CD4-positive, alpha-beta T cell treated with Interleukin-10 for 1 hour (primary cell): ENCODE data around the gene CDK4.
"Not testable (repeated sequence)": the region's sequence is repeated elsewhere in the genome, so short reads cannot be mapped to it uniquely, and the experiment has no call there.

Experiments
- DNase-seq: peaks from one replicate; pipeline ENCODE4 v3.0.0-alpha.2; 2020

CDK4 gene

DNA sequence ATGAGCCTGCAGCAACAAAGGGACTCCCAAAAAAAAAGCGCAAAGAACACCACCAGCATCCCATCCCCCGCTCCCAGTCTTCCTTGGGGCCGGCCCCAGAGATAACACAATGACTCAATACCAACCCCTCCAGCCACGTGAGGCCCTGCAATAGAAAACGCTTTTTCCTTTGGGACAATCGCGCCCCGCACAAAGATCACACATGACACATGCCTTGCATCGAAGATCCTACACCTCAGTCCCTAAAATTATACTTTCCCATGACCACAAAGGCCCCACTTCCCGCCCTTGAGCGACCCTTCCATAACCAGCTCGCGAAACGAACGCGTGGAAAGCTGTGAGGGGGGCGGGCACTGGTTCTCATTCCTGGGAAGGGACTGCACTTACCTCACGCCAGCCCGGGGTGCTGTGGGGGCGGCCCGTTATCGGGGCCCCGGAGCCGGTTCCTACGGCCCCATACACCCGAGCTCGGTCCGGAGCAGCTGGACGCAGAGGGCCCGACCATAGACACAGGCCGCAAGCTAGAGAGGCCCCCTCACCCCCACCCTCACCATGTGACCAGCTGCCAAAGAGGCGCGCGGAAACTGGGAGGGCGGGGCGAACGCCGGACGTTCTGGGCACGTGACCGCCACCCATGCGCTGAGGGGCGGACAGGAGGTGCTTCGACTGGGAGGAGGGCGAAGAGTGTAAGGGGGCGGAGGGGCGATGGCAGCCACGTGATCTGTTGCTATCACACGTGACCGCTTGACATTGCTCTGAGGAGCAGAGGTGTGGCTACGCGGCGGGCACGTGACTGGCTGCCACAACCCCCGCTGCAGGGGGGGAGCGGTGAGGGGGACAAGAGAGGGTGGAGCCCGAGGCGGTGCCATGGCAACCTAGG, at the start of gene CDK4:
Gene CDK4, minus strand, starts transcription at position 523 of the 880 bp plus-strand sequence. CDS start 593 bp downstream, outside the sequence.
- peak; percentile 99 for DNase-seq

GRCh38 chr12:57800965-57801364, 48.9 kb upstream of the CDK4 start:
- no peak for DNase-seq

DNA sequence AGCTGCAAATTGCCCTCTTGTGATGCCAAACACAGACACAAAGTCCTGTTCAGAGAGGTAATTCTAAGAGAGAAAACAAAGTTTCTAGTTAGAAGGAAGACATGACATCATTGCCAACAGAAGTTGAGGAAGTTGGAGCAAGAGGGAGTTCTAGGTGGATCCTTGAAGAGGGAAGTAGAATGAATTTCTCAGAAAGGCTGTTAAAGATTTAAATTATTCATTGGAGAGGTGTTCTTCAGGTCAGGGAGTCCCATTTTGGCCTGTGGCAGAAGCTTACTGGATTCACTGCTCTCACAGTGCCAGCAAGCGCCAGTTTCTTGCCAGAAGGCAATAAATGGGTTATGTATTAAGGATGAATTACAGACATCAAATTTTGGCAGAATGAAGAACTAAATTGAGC, 45.8 kb upstream of the CDK4 start:
- no peak for DNase-seq

- no peak for DNase-seq
These were observed 44.9 kb upstream of the CDK4 start for GRCh38 chr12:57796996-57797395.

- DNase-seq = no peak
These were observed 43.2 kb upstream of the CDK4 start for GRCh38 chr12:57795354-57795753.

DNA sequence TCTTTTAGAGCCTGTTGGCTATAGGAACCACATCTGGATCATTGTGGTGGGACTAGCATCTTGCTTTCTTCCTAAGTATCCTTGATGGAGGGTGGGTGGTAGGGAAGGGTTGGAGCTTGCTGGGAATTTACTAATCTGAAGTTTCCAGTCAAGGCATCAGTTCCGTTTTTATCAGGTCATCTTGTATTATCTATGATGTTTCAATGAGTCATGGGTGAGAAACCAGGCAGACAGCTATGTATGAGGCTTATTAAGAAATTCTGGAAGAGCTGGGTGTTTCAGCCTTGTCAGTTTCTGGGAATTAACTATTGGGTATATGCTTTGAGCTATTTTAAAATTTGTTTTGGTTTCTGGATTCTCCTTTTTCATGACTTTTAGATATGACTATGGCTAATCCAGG, 41.8 kb upstream of the CDK4 start:
- DNase-seq = no peak

- no peak for DNase-seq
These were observed 31.8 kb upstream of the CDK4 start for GRCh38 chr12:57783861-57784260.

GRCh38 chr12:57783466-57783801, 31.3 kb upstream of the CDK4 start:
- no peak for DNase-seq

- peak; percentile 97 for DNase-seq
These were observed 30.7 kb upstream of the CDK4 start, which contains the start of gene TSFM for GRCh38 chr12:57782608-57783465. Gene TSFM, plus strand, starts transcription at chr12:57782787. Its CDS starts 15 bp downstream, at chr12:57782802.

- no peak for DNase-seq
These were observed 30.1 kb upstream of the CDK4 start for GRCh38 chr12:57782243-57782607.

- no peak for DNase-seq
These were observed 29.7 kb upstream of the CDK4 start for GRCh38 chr12:57781801-57782200.

DNA sequence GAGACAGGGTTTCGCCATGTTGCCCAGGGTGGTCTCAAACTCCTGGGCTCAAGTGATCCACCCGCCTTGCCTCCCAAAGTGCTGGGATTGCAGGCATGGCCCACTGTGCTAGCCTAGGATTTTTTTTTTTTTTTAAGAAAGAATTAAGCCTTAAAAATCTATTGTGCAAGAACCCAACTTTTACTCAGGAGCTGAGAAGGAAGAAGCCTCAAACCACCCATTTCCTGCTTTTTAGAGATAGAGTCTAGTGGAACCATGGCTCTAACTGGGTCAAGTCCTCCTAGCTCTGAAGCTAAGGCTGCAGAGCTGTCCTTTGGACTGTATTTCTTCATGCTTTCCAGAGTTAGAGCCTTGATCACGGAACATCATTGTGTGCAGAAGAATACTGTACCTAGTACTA, 29.1 kb upstream of the CDK4 start:
- peak; percentile 33 for DNase-seq

DNA sequence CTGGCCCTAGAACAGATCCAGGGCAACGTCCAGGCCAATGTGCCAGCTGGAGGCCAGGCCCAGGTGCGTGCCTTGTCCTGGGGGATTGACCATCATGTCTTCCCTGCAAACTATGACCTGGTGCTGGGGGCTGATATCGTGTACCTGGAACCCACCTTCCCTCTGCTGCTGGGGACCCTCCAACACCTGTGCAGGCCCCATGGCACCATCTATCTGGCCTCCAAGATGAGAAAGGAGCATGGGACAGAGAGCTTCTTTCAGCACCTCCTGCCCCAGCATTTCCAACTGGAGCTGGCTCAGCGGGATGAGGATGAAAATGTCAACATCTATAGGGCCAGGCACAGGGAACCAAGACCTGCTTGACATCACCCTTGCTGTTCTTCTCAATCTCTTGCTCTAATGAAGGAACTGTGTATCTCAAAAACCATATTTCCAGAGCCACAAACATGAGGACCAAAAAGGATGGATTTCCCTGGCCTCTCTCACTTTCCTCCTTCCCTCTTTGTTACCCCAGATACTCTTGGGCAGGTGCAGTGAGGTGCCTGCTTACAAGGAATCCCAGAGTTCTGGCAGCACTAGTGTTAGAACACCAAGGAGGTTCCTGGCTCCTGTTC, 28.3 kb upstream of the CDK4 start:
- DNase-seq = no peak

- DNase-seq = no peak
These were observed 27.6 kb upstream of the CDK4 start for GRCh38 chr12:57779736-57780135.

- DNase-seq = no peak
These were observed 25.8 kb upstream of the CDK4 start for GRCh38 chr12:57777911-57778310.

- no peak for DNase-seq
These were observed 25.3 kb upstream of the CDK4 start for GRCh38 chr12:57777367-57777766.

DNA sequence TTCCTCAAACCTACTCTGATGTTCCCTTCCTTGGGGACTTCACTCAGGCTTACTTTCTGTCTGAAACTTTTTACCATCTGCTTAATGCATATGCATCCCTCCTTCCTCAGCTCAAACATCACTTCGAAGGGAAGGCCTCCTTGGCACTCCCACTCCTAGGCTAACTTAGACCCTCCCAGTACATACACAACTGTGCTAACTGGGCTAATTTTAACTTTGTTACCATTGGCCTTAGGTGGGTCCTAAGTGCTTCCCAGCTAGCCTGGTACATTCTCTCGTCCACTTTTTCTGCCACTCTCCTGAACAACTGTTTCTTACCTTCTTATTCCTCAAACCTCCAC, 24.1 kb upstream of the CDK4 start:
- no peak for DNase-seq

DNA sequence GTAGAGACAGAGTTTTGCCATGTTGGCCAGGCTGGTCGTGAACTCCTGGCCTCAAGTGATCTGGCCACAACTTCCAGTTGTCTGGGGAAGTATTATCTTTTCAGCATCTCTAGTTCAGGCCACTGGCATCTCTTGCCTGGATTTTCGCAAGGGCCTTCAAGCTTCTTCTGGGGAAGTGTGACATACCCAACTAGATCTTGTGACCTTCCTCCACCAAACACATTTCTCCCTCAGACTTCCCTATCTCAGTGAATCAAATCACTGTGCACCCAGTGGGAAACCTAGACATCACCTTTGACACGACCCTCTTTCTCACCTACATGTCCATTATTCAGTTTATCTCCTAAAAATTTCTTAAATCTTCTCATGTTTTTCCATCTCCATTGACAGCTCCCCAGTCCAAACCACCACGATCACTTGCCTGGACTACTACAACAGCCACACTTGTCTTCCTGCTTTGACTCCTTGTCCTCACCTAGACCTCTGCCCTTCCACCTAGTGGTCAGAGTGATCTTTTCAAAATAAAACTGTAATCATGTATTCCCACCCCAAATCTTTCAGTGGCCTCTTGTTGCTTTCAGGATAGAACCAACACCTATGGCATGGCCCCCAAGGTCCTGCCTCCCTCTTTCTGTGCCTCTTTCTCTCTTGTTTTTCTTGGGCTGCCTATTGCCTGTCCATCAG, 23.6 kb upstream of the CDK4 start:
- no peak for DNase-seq

DNA sequence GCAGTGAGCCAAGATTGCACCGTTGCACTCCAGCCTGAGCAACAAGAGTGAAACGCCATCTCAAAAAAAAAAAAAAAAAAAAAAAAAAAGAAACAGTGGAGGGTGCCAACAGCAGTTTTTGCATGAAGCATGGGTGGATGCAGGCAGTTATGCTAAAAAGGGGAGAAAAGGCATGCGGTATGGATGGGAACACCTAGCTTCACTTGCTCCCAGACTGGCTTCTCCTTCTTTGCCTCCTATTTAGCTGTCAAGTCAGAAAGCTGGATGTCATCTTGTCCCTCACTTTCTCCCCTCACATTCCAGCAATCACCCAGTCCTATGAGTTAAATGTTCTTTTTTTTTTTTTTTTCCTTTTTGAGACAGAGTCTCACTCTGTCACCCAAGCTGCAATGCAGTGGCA, 22.9 kb upstream of the CDK4 start:
- DNase-seq = no peak

- DNase-seq = not testable (repeated sequence)
These were observed 22.5 kb upstream of the CDK4 start for GRCh38 chr12:57774634-57775033.

DNA sequence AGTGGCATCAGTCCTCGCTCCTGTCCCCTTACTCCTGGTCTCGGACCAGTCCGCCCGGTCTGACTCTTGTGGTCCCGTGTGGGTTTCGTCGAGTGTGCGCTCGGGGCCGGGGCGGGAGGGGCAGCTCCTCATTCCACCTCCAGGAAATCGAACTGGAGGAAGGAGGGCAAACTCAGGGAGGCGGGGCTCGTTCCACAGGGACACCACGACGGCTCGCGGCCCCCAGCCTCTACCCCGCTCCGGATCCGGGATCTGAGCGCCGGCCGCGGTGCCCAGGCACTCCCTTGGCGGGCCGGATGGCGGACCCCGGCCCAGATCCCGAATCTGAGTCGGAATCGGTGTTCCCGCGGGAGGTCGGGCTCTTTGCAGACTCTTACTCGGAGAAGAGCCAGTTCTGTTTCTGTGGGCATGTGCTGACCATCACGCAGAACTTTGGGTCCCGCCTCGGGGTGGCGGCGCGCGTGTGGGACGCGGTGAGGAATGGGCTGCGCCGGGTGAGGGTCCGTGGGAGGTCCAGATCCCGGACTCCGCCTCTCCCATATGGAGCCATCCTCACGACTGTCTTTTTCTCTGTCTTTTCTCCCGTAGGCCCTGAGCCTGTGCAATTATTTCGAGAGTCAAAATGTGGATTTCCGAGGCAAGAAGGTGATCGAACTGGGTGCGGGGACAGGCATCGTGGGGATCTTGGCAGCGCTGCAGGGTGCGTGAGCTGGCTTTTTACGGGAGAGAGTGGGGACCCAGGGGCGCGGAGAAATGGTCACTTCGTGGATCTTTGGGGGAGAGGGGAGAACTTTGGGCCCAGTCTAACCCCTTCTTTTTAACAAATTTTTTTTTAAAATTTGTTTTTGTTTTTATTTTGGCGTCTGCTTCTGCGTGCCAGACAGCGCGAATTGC, 20.6 kb upstream of the CDK4 start, which contains the start of gene EEF1AKMT3:
Gene EEF1AKMT3, plus strand, starts transcription at position 186 of the 894 bp plus-strand sequence. Its CDS starts 111 bp downstream, at position 297.
- DNase-seq = no peak
